Effector memory CD4-positive, alpha-beta T cell (primary cell): ENCODE measurements around the gene GPA33.

Experiments
- DNase-seq, 3 donors: peaks; one replicate each; pipeline ENCODE4 v3.0.0-alpha.2; 2020
- H3K27ac ChIP-seq: 2 replicates; pipeline ENCODE4 v1.7.0; 2013; ENCODE audit warnings: mild to moderate bottlenecking, low read length, moderate library complexity; ENCODE audit not compliant: insufficient read depth, poor library complexity, severe bottlenecking
- H3K27me3 ChIP-seq: replicated peaks from 2 replicates; pipeline ENCODE4 v1.7.0; 2013; ENCODE audit warnings: mild to moderate bottlenecking, low read length; ENCODE audit not compliant: insufficient read depth, control insufficient read depth, poor library complexity, severe bottlenecking
- H3K36me3 ChIP-seq: 2 replicates; pipeline ENCODE4 v1.7.0; 2013; ENCODE audit warnings: mild to moderate bottlenecking, low read length, moderate library complexity; ENCODE audit not compliant: control insufficient read depth, insufficient read depth
- H3K4me1 ChIP-seq: 2 replicates; pipeline ENCODE4 v1.7.0; 2013; ENCODE audit warnings: low read length, mild to moderate bottlenecking; ENCODE audit not compliant: control insufficient read depth, insufficient read depth, poor library complexity, severe bottlenecking
- H3K4me3 ChIP-seq: 2 replicates; pipeline ENCODE4 v1.7.0; 2013; ENCODE audit warnings: low read length, low read depth, mild to moderate bottlenecking; ENCODE audit not compliant: insufficient read depth, poor library complexity, severe bottlenecking
- H3K9me3 ChIP-seq: 2 replicates; pipeline ENCODE4 v1.7.0; 2013; ENCODE audit warnings: mild to moderate bottlenecking, low read length, moderate library complexity; ENCODE audit not compliant: control insufficient read depth

GPA33 gene

GRCh38 chr1:167105271-167106118 is 15.3 kb upstream of the GPA33 start:
- DNase-seq, result no peak
- Histone ChIP-seq H3K27me3 (no peaks in the 10 kb centered on the region), H3K4me1 (peaks cover 16% of the 10 kb centered on the region), H3K9me3 (no peaks in the 10 kb centered on the region), H3K27ac (no peak overlapping the region), H3K4me3 (no peak overlapping the region), H3K36me3 (no peaks in the 10 kb centered on the region)

- H3K4me3 ChIP-seq, result no peak overlapping the region
- H3K4me1 ChIP-seq, result peaks cover 8% of the 10 kb centered on the region
- no peaks in the 10 kb centered on the region for H3K9me3 ChIP-seq
- no peaks in the 10 kb centered on the region for H3K27me3 ChIP-seq
- DNase-seq, result no peak
- no peaks in the 10 kb centered on the region for H3K36me3 ChIP-seq
- H3K27ac ChIP-seq, result no peak overlapping the region
Measured at GRCh38 chr1:167104256-167104633, 14.1 kb upstream of the GPA33 start.

- Histone ChIP-seq H3K27ac (no peak overlapping the region), H3K4me1 (peaks cover 2% of the 10 kb centered on the region), H3K27me3 (no peaks in the 10 kb centered on the region), H3K4me3 (no peak overlapping the region), H3K9me3 (no peaks in the 10 kb centered on the region), H3K36me3 (no peaks in the 10 kb centered on the region)
- no peak for DNase-seq
Measured at GRCh38 chr1:167102906-167103573, 12.9 kb upstream of the GPA33 start.

GRCh38 chr1:167101754-167102153 is 11.6 kb upstream of the GPA33 start:
- H3K4me3 ChIP-seq, result no peak overlapping the region
- H3K27me3 ChIP-seq, result no peaks in the 10 kb centered on the region
- peaks cover 2% of the 10 kb centered on the region for H3K4me1 ChIP-seq
- H3K27ac ChIP-seq, result no peak overlapping the region
- no peaks in the 10 kb centered on the region for H3K36me3 ChIP-seq
- H3K9me3 ChIP-seq, result no peaks in the 10 kb centered on the region
- DNase-seq, result no peak

- no peak overlapping the region for H3K4me3 ChIP-seq
- no peaks in the 10 kb centered on the region for H3K27me3 ChIP-seq
- peaks cover 2% of the 10 kb centered on the region for H3K4me1 ChIP-seq
- H3K27ac ChIP-seq, result no peak overlapping the region
- no peak for DNase-seq
- H3K9me3 ChIP-seq, result no peaks in the 10 kb centered on the region
- H3K36me3 ChIP-seq, result no peaks in the 10 kb centered on the region
Measured at GRCh38 chr1:167100730-167101129, 10.6 kb upstream of the GPA33 start.

- no peaks in the 10 kb centered on the region for H3K27me3 ChIP-seq
- H3K4me1 ChIP-seq, result peaks cover 2% of the 10 kb centered on the region
- H3K36me3 ChIP-seq, result no peaks in the 10 kb centered on the region
- no peak overlapping the region for H3K27ac ChIP-seq
- no peak for DNase-seq
- no peak overlapping the region for H3K4me3 ChIP-seq
- H3K9me3 ChIP-seq, result no peaks in the 10 kb centered on the region
Measured at GRCh38 chr1:167099851-167100250, 9.7 kb upstream of the GPA33 start.

GRCh38 chr1:167095368-167095767 is 5.2 kb upstream of the GPA33 start:
- no peaks in the 10 kb centered on the region for H3K9me3 ChIP-seq
- no peak overlapping the region for H3K27ac ChIP-seq
- H3K4me3 ChIP-seq, result no peak overlapping the region
- no peak for DNase-seq
- peaks cover 3% of the 10 kb centered on the region for H3K4me1 ChIP-seq
- no peaks in the 10 kb centered on the region for H3K27me3 ChIP-seq
- no peaks in the 10 kb centered on the region for H3K36me3 ChIP-seq

- Histone ChIP-seq H3K27ac (no peak overlapping the region), H3K9me3 (no peaks in the 10 kb centered on the region), H3K4me3 (no peak overlapping the region), H3K36me3 (no peaks in the 10 kb centered on the region), H3K4me1 (peaks cover 10% of the 10 kb centered on the region), H3K27me3 (no peaks in the 10 kb centered on the region)
- no peak for DNase-seq
Measured at GRCh38 chr1:167094690-167095089, 4.5 kb upstream of the GPA33 start.

GRCh38 chr1:167093846-167094516 is 3.8 kb upstream of the GPA33 start, which contains the start of gene STYXL2:
STYXL2 (plus strand) TSS chr1:167094075; CDS start chr1:167094850, 775 bp downstream.
- Histone ChIP-seq H3K27me3 (no peaks in the 10 kb centered on the region), H3K4me1 (peaks cover 13% of the 10 kb centered on the region), H3K4me3 (no peak within 1 kb of the TSS), H3K9me3 (no peaks in the 10 kb centered on the region), H3K27ac (no peak within 1 kb of the TSS), H3K36me3 (no peaks in the 10 kb centered on the region)
- DNase-seq, result no peak

- no peaks in the 10 kb centered on the region for H3K36me3 ChIP-seq
- DNase-seq, result no peak
- no peaks in the 10 kb centered on the region for H3K27me3 ChIP-seq
- no peaks in the 10 kb centered on the region for H3K9me3 ChIP-seq
- no peak overlapping the region for H3K27ac ChIP-seq
- H3K4me1 ChIP-seq, result peaks cover 13% of the 10 kb centered on the region
- no peak overlapping the region for H3K4me3 ChIP-seq
Measured at GRCh38 chr1:167092653-167093052, 2.5 kb upstream of the GPA33 start.
